Small intestine (tissue), 7 donors: ENCODE results near the gene ARF6. TPM values are rescaled to one million over a fixed set of nuclear protein-coding genes. Genes with fewer than 3 reads are reported as not detected.
"Not testable (repeated sequence)": the region's sequence is repeated elsewhere in the genome, so short reads cannot be mapped to it uniquely, and the experiment has no call there.

Experiments used
- DNase-seq, 2 donors: peaks; one replicate each; pipeline versions ENCODE4 v3.0.0 to v3.0.0-alpha.2; 2013
- FAIRE-seq: peaks from 2 replicates; lab custom pipeline; 2012; peaks lifted over from hg19 to GRCh38; lab: Jason Lieb, UNC
- H3K27ac ChIP-seq, 3 donors: one replicate each; pipeline ENCODE4 v1.5.1; 2013; ENCODE audit warnings: low read length in 2 of 3, mild to moderate bottlenecking in 2 of 3, control low read depth in 1 of 3, inconsistent platforms in 1 of 3, low read depth in 1 of 3, moderate library complexity in 1 of 3
- H3K27me3 ChIP-seq, 3 donors: one replicate each; pipeline ENCODE4 v1.6.1; 2013; ENCODE audit warnings: low read length in 3 of 3, inconsistent platforms in 1 of 3; ENCODE audit not compliant: control insufficient read depth in 3 of 3, insufficient read depth in 3 of 3
- H3K36me3 ChIP-seq, 3 donors: one replicate each; pipeline ENCODE4 v1.6.1; 2013; ENCODE audit warnings: low read length in 3 of 3, inconsistent platforms in 1 of 3, low read depth in 1 of 3, mild to moderate bottlenecking in 1 of 3, moderate library complexity in 1 of 3; ENCODE audit not compliant: control insufficient read depth in 3 of 3, insufficient read depth in 2 of 3
- H3K4me1 ChIP-seq, 3 donors: one replicate each; pipeline ENCODE4 v1.6.1; 2013; ENCODE audit warnings: low read length in 2 of 3, inconsistent platforms in 1 of 3, low read depth in 1 of 3, mild to moderate bottlenecking in 1 of 3, moderate library complexity in 1 of 3; ENCODE audit not compliant: control insufficient read depth in 3 of 3, insufficient read depth in 2 of 3
- H3K4me3 ChIP-seq, 3 donors: one replicate each; pipeline ENCODE4 v1.5.1; 2013; ENCODE audit warnings: low read length in 3 of 3, control low read depth in 1 of 3, inconsistent platforms in 1 of 3, low read depth in 1 of 3, mild to moderate bottlenecking in 1 of 3, moderate library complexity in 1 of 3
- H3K9me3 ChIP-seq, 2 donors: one replicate each; pipeline ENCODE4 v1.6.1; 2013; ENCODE audit warnings: low read depth in 1 of 2, low read length in 1 of 2; ENCODE audit not compliant: control insufficient read depth in 2 of 2, insufficient read depth in 1 of 2
- WGBS, 3 donors: extraction: QIAGEN DNeasy Blood & Tissue Kit; methylation state at CpG; one replicate each; pipeline ENCODE4 v1.1.7; 2013; 5-methylcytosine and 5-hydroxymethylcytosine counted together
- polyA plus RNA-seq, 4 donors: library from polyadenylated mRNA; stranded (reverse) in 3 of 4; unstranded in 1 of 4; fragments of 200-250 nt in 3 of 4; fragments of 120-200 nt in 1 of 4; gene quantifications; one replicate each; pipeline versions ENCODE4 v1.2.1 to v1.2.3, GENCODE V29; 2013
- donor health status: healthy with polysubstance abuse.
- donor health status: control.
- donor health status: control.
- donor health status: Bipolar disorder and iron deficiency.
- donor health status: healthy.

The ARF6 gene
- polyA plus RNA-seq, 4 donors, result 51.9 to 78.6 (median 65.0) TPM

DNA sequence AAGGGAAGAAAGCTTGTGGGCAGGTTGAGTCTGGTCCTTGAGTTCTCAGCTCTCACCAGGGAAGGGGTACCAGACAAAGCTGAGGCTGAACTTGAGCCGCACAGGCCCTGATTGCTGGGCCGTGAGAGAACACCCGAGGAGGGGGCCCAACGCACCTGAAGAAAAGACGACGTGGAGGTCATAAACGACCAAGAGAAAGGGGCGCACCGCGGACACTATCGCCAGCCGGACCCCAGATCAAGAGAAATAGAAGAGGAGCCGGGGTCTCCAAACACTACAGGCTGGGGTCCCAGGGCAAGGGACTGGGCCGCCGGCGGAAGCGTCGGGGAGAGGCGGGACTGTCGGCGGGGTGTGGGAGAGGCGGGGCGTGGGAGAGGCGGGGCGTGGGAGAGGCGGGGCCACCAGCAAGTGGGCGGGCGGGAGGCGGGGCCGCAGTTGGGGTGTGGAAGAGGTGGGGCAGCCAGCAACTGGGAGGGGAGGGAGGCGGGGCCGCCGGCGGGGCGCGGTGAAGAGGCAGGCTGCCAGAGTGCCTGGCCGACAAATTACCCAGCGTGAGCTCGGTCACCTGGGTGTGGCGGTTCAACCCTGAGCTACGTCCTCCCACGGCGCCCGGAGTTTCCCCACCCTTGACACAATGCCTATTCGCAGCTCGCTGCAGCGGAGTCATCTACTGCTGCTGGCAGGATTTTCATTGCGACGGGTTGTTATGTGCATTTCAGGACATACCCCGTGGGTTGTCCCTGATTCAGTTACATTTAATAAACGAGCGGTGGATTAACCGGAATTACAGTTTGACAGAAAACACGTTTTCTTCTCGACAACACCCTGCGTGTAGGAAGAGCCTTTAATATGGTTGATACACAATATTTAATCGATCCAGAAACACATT, 24.8 kb upstream of the ARF6 start:
- Histone ChIP-seq H3K36me3 (no peaks in the 10 kb centered on the region), H3K4me3 (peak overlapping the region; percentile 37 to 78 (median 53)), H3K27ac (peak overlapping the region; percentile 86 to 100 (median 96)), H3K27me3 (no peaks in the 10 kb centered on the region), H3K4me1 (peaks cover 0 to 10% (median 2%) of the 10 kb centered on the region in 3 donors), H3K9me3 (no peaks in the 10 kb centered on the region)
- 0 to 1% (median 0%) methylated on average over 45 to 57 of the region's 57 CpGs for WGBS, 3 donors
- no peak for FAIRE-seq
- DNase-seq, result peak; percentile 97 to 98

DNA sequence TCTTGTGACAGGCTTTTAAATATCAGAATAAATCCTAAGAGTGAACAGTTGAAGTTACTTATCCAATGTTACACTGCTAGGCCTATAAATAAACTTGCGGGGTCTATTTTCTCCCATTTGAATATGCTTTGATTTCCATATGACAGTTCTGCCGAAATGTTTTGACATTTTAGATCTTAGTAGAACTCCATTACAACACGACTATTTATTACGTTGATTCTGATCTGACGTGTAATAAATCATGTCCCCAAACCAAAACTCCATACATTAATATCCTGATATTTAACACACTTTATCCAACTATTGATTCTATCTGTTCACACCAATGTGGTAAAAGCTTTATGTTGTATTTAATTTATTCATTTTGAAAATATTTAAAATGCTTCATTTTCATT, 24.2 kb upstream of the ARF6 start:
- Histone ChIP-seq H3K9me3 (no peaks in the 10 kb centered on the region), H3K4me1 (peaks cover 0 to 10% (median 2%) of the 10 kb centered on the region in 3 donors), H3K27me3 (no peaks in the 10 kb centered on the region), H3K4me3 (peak overlapping the region in 2 of 3 donors; percentile 26 to 53), H3K36me3 (no peaks in the 10 kb centered on the region), H3K27ac (peak overlapping the region; percentile 86 to 90 (median 86))
- no peak for FAIRE-seq
- 26 to 41% (median 32%) methylated on average over 5 of the region's 5 CpGs for WGBS, 3 donors
- DNase-seq, result no peak

DNA sequence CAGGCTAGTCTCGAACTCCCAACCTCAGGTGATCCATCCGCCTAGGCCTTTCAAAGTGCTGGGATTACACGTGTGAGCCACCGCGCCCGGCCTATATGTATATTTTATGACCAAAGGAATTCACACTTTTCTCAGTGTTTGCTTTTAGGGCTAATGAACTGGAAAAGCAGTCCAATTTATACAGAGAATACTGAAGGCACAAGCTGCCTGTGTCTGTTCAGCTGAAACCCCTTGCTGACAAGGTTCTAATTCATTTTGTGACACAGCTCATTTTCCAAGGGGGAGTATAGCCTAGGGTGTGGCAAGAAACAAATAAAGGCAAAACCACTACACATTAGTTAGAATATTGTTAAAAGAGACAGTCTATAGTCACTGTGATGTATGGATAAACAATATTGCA, 22.0 kb upstream of the ARF6 start:
- no peak for DNase-seq
- FAIRE-seq, result no peak
- WGBS, 3 donors, result 89 to 91% (median 90%) methylated on average over 6 of the region's 6 CpGs
- H3K4me3 ChIP-seq, result no peak overlapping the region
- no peaks in the 10 kb centered on the region for H3K27me3 ChIP-seq
- H3K27ac ChIP-seq, result no peak overlapping the region
- peaks cover 0 to 5% (median 0%) of the 10 kb centered on the region in 3 donors for H3K4me1 ChIP-seq
- H3K9me3 ChIP-seq, result no peaks in the 10 kb centered on the region
- H3K36me3 ChIP-seq, result no peaks in the 10 kb centered on the region

DNA sequence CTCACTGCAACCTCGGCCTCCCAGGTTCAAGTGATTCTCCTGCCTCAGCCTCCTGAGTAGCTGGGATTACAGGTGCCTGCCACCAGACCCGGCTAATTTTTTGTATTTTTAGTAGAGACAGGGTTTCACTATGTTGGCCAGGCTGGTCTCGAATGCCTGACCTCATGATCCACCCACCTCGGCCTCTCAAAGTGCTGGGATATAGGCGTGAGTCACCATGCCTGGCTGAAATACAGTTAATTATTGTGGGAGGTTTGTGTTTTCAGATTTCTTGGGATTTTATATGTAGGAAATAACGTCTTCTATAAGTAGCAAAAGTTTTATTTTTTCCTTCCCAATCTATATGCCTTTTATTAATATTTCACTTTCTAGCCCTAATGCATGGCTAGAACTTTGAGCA, 19.3 kb upstream of the ARF6 start:
- not testable (repeated sequence) for H3K9me3 ChIP-seq, FAIRE-seq, DNase-seq, H3K27ac ChIP-seq, H3K27me3 ChIP-seq, H3K4me3 ChIP-seq, H3K4me1 ChIP-seq, H3K36me3 ChIP-seq
- 84 to 89% (median 88%) methylated on average over 6 of the region's 6 CpGs for WGBS, 3 donors

DNA sequence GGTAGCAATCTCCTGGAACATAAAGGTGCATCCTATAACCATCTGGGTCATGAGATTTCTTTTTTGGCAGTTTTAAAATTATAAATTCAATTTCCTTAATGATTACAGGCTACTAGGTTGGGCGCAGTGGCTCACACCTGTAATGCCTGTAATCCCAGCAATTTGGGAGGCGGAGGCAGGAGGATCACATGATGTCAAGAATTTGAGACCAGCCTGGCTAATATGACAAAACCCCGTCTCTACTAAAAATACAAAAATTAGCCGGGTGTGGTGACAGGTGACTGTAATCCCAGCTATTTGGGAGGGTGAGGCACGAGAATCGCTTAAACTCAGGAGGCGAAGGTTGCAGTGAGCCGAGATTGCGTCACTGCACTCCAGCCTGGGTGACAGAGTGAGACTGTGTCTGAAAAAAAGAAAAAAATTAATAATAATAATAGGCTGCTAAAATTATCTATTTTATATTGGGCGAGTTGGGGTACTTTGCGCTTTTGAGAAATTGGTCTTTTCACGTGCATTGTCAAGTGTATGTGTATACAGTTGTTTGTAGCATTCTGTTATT, 17.2 kb upstream of the ARF6 start:
- Histone ChIP-seq H3K36me3 (no peaks in the 10 kb centered on the region), H3K4me3 (no peak overlapping the region), H3K27me3 (no peaks in the 10 kb centered on the region), H3K4me1 (peaks cover 0 to 15% (median 0%) of the 10 kb centered on the region in 3 donors), H3K27ac (no peak overlapping the region), H3K9me3 (no peaks in the 10 kb centered on the region)
- peak; percentile 11 to 46 for DNase-seq
- FAIRE-seq, result no peak
- 23 to 66% (median 46%) methylated on average over 12 of the region's 12 CpGs for WGBS, 3 donors

DNA sequence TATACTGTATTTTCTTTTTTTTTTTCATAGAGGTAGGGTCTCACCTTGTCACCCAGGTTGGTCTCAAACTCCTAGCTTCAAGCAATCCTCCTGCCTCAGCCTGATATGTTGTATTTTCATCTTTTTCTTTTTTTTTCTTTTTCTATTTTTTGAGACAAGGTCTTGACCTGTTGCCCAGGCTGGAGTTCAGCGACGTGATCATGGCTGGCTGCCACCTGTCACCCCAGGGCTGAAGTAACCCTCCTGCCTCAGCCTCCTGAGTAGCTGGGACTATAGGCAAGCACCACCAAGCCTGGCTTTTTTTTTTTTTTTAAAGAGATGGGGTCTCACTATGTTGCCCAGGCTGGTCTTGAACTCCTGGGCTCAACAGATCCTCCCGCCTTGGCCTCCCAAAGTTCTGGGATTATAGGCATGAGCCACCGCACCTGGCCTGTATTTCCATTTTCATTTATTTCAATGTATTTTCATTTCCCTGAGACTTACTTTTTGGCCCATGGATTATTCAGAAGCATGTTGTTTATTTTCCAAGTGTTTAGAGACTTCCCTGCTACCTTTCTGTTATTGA, 16.2 kb upstream of the ARF6 start:
- FAIRE-seq (no peak), DNase-seq (no peak)
- Histone ChIP-seq H3K27me3 (no peaks in the 10 kb centered on the region), H3K9me3 (no peaks in the 10 kb centered on the region), H3K4me1 (peaks cover 0 to 24% (median 0%) of the 10 kb centered on the region in 3 donors), H3K4me3 (no peak overlapping the region), H3K36me3 (no peaks in the 10 kb centered on the region), H3K27ac (no peak overlapping the region)
- WGBS, 3 donors, result 61 to 66% (median 62%) methylated on average over 4 of the region's 4 CpGs

DNA sequence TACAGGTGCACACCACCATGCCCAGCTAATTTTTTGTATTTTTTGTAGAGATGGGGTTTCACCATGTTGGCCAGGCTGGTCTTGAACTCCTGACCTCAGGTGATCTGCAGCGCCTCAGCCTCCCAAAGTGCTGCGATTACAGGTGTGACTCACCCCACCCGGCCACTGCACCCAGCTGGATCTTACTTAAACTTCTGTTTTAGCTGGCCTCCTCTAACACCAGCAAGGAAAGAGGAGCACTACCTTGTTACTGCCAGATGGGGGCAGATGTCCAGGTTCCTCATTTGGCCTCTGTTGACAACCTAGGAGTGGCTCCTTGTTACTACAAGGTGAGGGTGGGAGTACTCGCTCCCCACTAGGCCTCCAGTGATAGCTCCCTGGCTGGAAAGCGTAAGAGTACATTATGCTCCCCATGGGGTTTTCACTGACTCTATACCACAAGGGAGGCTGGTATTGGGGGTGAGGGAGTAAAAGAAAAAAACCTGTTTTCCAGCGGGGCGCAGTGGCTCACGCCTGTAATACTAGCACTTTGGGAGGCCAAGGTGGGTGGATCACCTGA, 13.2 kb upstream of the ARF6 start:
- Histone ChIP-seq H3K4me1 (peaks cover 0 to 32% (median 0%) of the 10 kb centered on the region in 3 donors), H3K36me3 (no peaks in the 10 kb centered on the region), H3K27ac (peak overlapping the region; percentile 6 to 90 (median 56)), H3K27me3 (no peaks in the 10 kb centered on the region), H3K9me3 (no peaks in the 10 kb centered on the region), H3K4me3 (no peak overlapping the region)
- no peak for FAIRE-seq
- WGBS, 3 donors, result 40 to 59% (median 50%) methylated on average over 8 of the region's 8 CpGs
- peak; percentile 78 to 85 for DNase-seq
